Measurements from ENCODE around the gene NUDT15.
A peak's percentile ranks its signal among the peaks of the same experiment; 100 is the strongest.
"Not testable (repeated sequence)": the region's sequence is repeated elsewhere in the genome, so short reads cannot be mapped to it uniquely, and the experiment has no call there.

The NUDT15 gene

GRCh38 chr13:48040049-48040448, 2.5 kb downstream of the NUDT15 start:
- TF ChIP-seq CTCF (conservative IDR thresholded peaks at IDR 0.05; ENCODE audit: control insufficient read depth, insufficient read depth, low read depth, low read length), result no peak
- H3K4me3 ChIP-seq (ENCODE audit: control insufficient read depth, low read depth, low read length), result no peak overlapping the region
- no peak for DNase-seq (ENCODE audit: low read depth)

- H3K4me3 ChIP-seq (ENCODE audit: control insufficient read depth, low read depth, low read length), result no peak overlapping the region
- no peak for TF ChIP-seq CTCF (conservative IDR thresholded peaks at IDR 0.05; ENCODE audit: control insufficient read depth, insufficient read depth, low read depth, low read length)
- DNase-seq (ENCODE audit: low read depth), result no peak
These were observed 3.4 kb downstream of the NUDT15 start for GRCh38 chr13:48040896-48041295.

- no peak for TF ChIP-seq CTCF (conservative IDR thresholded peaks at IDR 0.05; ENCODE audit: control insufficient read depth, insufficient read depth, low read depth, low read length)
- DNase-seq (ENCODE audit: low read depth), result no peak
- no peak overlapping the region for H3K4me3 ChIP-seq (ENCODE audit: control insufficient read depth, low read depth, low read length)
These were observed 5.4 kb downstream of the NUDT15 start for GRCh38 chr13:48042894-48043293.

GRCh38 chr13:48043789-48044503, 6.4 kb downstream of the NUDT15 start:
- H3K4me3 ChIP-seq (ENCODE audit: control insufficient read depth, low read depth, low read length), result no peak overlapping the region
- DNase-seq (ENCODE audit: low read depth), result peak; percentile 65
- no peak for TF ChIP-seq CTCF (conservative IDR thresholded peaks at IDR 0.05; ENCODE audit: control insufficient read depth, insufficient read depth, low read depth, low read length)

- TF ChIP-seq CTCF (conservative IDR thresholded peaks at IDR 0.05; ENCODE audit: control insufficient read depth, insufficient read depth, low read depth, low read length), result no peak
- no peak overlapping the region for H3K4me3 ChIP-seq (ENCODE audit: control insufficient read depth, low read depth, low read length)
- no peak for DNase-seq (ENCODE audit: low read depth)
These were observed 13.0 kb downstream of the NUDT15 start for GRCh38 chr13:48050550-48050949.

- H3K4me3 ChIP-seq (ENCODE audit: control insufficient read depth, low read depth, low read length), result no peak overlapping the region
- DNase-seq (ENCODE audit: low read depth), result no peak
- no peak for TF ChIP-seq CTCF (conservative IDR thresholded peaks at IDR 0.05; ENCODE audit: control insufficient read depth, insufficient read depth, low read depth, low read length)
These were observed 17.1 kb downstream of the NUDT15 start for GRCh38 chr13:48054601-48055000.

GRCh38 chr13:48055712-48056111, 18.2 kb downstream of the NUDT15 start:
- no peak for TF ChIP-seq CTCF (conservative IDR thresholded peaks at IDR 0.05; ENCODE audit: control insufficient read depth, insufficient read depth, low read depth, low read length)
- DNase-seq (ENCODE audit: low read depth), result no peak
- H3K4me3 ChIP-seq (ENCODE audit: control insufficient read depth, low read depth, low read length), result no peak overlapping the region

GRCh38 chr13:48058536-48058935, 21.0 kb downstream of the NUDT15 start:
- DNase-seq (ENCODE audit: low read depth); H3K4me3 ChIP-seq (ENCODE audit: control insufficient read depth, low read depth, low read length): not testable (repeated sequence)

- H3K4me3 ChIP-seq (ENCODE audit: control insufficient read depth, low read depth, low read length); DNase-seq (ENCODE audit: low read depth): not testable (repeated sequence)
These were observed 22.4 kb downstream of the NUDT15 start for GRCh38 chr13:48059951-48060350.

Data from fibroblast of mammary gland (primary cell).